Erythroblast (primary cell): Measurements from ENCODE around the gene SCAI.

Experiments
- GATA1 ChIP-seq: IDR thresholded peaks from 2 replicates; pipeline ENCODE4 v1.6.1; 2011; ENCODE audit warnings: low read depth, mild to moderate bottlenecking, control low read depth, low read length, moderate library complexity
- POLR2A ChIP-seq: IDR thresholded peaks from 2 replicates; pipeline ENCODE4 v1.6.1; 2011; ENCODE audit warnings: mild to moderate bottlenecking, low read length

DNA sequence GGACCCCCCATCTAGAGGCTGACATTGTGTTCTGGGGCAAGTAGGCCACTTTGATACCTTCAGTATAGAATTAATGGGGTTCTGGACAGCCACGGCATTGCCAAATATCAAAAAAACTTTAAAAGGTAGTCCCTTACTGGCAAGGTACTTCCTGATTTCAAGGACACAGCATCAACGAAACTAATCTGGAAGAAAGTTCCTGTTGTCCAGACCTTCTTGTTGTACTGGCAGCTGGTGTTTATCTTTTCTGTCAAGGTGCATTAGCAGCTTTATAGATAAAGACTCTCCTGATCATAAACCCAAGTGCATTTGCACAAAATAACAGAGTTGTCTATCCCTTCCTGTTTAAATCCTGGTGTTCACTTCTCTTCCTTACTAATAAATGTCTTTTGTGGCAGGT is 178.7 kb downstream of the SCAI start:
- TF ChIP-seq POLR2A = no peak
- no peak for TF ChIP-seq GATA1
